ENCODE measurements around the gene CCK.

DNA sequence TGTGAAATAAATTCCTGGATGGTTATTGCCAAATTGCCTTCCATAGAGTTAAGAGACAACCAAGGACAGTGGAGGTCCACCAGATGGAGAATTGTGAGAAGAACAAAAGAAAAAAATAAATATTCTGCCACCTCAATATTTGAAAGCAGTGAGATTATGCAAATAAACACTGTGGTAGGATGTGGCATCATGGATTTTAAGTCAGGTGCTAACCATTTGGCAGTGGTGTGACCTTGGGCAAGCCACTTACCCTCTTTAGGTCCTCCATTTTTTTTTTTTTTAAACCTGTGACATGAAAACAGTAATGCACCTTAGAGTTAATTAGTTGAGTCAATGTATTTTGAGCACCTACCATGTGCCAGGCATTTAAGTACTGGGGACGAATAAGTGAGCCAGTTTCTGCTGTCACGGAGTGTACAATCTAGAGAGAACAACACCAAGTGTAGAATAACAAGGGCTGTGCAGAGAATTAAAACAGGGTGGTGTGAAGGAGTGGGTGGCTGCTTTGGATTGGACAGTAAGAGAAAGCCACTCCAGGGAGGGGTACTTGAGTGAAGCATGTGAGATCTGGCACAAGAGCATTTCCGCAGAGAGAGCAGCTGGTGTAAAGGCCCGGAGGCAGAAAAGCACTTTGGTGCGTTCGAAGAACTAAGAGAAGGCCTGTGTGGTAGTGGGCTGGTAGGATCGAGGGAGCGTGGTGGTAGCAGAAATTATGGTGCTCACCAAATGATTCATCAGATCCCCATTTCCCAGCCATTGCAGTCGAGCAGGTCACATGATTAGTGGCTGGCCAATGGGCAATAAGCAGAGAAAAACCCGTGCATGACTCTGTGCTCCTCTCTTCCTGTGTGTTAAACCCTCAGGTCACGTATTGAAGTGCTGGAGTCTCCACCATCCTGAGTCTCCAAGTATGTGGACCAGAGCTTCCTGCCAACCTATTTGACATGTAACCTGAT lies 39.2 kb downstream of the CCK start:
- no peak for TF ChIP-seq CTCF (conservative IDR thresholded peaks at IDR 0.05; ENCODE audit: low read depth, low read length)
- no peak for TF ChIP-seq EZH2phosphoT487 (IDR thresholded peaks at IDR 0.05; ENCODE audit: borderline replicate concordance, low read length)
- TF ChIP-seq EZH2 (IDR thresholded peaks at IDR 0.05; ENCODE audit: low read length, unreplicated experiment) = no peak
